ENCODE measurements around the gene DCTN1.

GRCh38 chr2:74347742-74348141 lies 32.4 kb downstream of the DCTN1 start:
- TF ChIP-seq CTCF (IDR thresholded peaks at IDR 0.05), result no peak
- no peak for TF ChIP-seq POLR2AphosphoS5 (IDR thresholded peaks at IDR 0.05)
- TF ChIP-seq POLR2A (IDR thresholded peaks at IDR 0.05), result no peak

All from breast epithelium (tissue), 3 donors.